HG03280 (cell line): ENCODE results near the gene GADD45A.

ENCODE experiments used
- ATAC-seq: cut with Tn5 transposase; IDR thresholded peaks from one replicate; pipeline ENCODE4 v1.9.1; 2021; ENCODE audit warnings: mild to moderate bottlenecking, moderate library complexity; ENCODE audit not compliant: unreplicated experiment

Gene GADD45A

GRCh38 chr1:67666636-67667035 is 18.4 kb upstream of the GADD45A start:
- no peak for ATAC-seq

DNA sequence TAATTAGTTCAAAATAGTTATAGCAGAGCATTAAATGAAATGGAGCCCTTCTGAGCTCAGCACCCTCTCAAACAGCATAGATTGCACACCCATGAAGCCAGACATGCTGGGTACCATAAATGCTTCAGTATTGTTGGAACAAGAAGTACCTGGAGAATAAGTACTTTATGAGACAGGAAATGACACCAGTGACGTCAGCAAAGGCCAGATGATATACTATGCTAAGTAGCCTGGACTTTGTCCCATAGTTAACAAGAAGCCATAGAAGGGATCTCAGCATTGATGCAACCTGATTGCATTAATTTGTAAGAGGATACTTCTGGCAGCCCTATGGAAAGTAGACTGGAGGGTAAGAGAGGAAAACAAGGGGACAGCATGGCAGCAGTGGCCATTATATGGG is 16.3 kb upstream of the GADD45A start:
- no peak for ATAC-seq

GRCh38 chr1:67672260-67672803 is 12.7 kb upstream of the GADD45A start:
- ATAC-seq, result no peak

- ATAC-seq, result no peak
Measured at GRCh38 chr1:67673468-67674201, 11.4 kb upstream of the GADD45A start.

DNA sequence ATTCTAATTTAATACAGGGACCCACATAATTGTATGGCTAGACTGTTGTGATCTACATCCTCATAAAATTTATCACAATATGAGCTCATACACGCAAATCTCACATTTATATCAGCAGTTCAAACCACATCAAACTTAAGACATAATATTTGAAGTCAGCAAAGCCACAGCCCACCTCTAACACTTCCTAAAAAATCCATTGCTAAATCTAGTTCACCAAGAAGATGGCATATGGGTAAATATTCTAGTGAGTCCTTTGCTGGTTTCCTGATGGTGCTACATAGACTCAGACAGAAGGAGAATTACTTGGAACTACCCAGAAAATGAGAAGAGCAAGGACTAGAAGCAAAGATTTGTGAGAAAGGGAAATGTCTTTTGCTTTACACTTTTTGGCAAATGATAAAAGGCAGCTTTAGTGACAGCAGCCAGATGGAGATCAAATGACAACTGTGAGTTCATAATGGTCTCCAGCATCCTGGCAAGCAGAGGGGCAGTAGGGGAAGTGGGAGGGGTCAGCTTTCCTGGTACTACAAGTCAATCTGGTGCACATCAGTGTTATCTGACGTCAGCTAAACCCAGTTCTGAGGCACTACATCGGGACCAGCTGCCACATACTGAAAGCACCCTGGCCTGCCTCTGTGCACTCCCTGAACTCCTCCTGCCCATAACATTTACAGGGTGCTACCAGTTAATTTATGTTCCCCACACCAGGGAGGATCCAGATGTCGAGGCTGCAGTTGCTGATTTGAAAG is 10.6 kb upstream of the GADD45A start:
- ATAC-seq, result no peak

DNA sequence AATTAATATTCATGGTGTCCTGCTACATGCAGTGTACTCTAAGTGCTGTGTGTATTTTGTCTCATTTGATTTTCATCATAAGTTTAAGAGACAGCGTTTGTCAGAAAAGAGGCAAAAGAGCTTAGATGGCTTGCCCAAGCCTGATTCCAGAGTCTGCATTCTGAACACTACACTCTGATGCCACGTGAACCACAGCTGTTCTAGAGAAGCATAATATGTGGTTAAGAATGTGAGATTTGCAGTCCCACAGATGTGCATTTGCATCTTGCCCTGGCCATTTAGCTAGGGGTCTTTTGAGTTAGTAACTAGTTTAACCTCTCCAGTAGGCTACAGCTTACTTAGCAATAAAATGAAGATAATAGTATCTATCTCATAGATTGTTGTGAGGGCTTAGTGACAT is 9.2 kb upstream of the GADD45A start:
- peak; percentile 77 for ATAC-seq

DNA sequence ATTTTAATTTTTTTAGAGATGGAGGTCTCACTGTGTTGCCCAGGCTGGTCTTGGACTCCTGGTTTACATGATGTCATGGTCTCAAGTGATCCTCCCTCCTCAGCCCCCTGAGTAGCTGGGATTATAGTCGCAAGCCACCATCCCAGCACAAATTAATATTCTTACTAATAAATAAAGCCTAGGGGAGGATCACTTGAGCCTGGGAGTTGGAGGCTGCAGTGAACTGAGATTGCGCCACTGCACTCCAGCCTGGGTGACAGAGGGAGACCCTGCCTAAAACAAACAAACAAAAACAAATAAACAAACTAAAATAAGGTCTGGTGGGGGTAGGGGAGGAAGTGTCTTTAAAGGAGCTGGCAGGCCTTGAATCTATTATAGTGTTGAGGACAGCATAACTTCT is 8.7 kb upstream of the GADD45A start:
- ATAC-seq, result no peak

DNA sequence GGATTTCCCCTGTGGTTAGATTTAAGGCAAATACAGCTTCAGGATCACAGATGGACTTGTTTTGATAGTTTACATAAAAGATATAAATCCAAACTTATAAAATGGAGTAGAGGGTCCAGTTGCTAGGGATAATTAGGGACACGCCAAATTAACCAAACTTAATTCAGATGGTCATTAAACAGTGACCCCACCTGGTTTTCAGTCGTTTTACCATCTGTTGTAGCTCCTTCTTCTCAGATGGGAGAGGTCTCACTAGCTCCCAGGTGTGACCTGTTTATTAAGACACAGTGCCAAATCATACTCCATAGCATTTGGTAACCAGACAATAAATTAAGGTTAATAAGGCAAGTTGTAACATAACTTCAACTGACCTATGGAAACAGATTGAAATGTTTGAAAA is 8.1 kb upstream of the GADD45A start:
- no peak for ATAC-seq

DNA sequence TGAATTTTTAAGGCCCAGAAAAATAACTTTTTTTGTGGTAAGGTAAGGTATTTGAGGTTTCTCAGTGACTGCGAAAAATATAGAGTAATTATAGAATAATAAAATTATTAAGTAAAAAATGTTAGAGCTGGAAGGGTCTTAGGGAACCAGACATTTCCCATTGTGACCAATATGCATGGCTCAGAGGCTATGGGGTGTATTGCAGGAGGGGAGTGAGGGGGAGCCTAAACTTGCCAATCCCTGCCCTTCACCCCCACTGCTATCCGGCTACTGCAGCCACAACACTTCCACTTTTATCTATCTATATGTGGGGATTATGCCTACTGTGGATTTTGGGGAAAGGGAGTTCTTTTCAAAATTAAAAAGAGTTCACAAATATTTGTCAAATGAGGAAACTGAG is 7.6 kb upstream of the GADD45A start:
- no peak for ATAC-seq

DNA sequence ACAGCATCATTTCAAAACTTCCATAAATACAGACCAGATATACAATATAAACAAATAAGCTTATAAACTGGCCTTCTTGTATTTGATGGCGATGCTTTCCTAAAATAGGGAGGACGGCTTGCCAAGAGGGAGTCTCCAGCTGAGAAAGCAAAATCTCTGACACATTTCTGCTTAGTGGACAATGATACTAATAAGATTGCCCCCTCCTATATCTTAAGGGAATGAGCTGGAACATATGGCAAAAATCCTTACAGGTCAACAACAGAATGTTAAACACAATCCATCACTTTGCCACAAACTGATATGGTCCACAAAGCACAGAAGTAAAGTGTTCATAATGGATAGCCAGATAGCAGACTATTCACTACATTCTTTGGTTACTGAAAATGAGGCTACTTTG is 7.1 kb upstream of the GADD45A start:
- ATAC-seq, result no peak

DNA sequence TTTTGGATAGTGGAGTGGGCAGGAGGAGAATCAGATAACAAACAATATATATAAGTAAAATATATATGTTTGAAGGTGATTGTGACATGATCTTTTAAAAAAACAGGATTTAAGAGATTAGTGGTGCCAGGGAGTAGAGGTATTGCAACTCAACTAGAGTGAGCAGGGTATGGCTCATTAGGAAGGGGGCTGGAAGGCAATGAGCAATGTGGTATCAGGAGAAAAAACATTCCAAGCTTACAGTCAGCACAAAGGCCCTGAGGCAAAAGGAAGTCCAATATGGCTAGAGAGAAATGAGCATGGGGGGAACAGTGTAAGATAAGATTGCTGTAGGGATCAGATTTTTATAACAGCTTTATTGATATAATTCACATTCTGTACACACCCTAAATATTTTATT is 5.3 kb upstream of the GADD45A start:
- no peak for ATAC-seq

DNA sequence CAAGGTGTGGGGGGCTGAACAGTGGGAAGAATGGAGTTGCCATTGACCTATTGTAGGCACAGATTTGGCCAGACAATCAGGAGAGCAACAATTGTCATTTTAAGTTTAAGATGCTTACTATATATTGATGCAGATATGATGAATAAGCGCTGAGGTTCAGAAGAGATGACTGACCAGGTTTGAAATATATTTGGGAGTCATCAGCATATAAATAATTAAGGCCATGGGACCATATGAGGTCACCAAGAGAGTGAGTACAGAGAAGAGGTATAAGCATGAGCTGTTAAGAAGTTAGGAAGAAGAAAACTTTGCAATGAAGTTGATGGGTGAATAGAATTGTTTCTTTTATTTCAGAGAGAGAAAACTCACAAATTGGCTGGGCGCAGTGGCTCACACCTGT is 4.5 kb upstream of the GADD45A start:
- ATAC-seq, result no peak

GRCh38 chr1:67682659-67683197 is 2.3 kb upstream of the GADD45A start:
- no peak for ATAC-seq

GRCh38 chr1:67683316-67683715 is 1.7 kb upstream of the GADD45A start:
- ATAC-seq, result no peak

DNA sequence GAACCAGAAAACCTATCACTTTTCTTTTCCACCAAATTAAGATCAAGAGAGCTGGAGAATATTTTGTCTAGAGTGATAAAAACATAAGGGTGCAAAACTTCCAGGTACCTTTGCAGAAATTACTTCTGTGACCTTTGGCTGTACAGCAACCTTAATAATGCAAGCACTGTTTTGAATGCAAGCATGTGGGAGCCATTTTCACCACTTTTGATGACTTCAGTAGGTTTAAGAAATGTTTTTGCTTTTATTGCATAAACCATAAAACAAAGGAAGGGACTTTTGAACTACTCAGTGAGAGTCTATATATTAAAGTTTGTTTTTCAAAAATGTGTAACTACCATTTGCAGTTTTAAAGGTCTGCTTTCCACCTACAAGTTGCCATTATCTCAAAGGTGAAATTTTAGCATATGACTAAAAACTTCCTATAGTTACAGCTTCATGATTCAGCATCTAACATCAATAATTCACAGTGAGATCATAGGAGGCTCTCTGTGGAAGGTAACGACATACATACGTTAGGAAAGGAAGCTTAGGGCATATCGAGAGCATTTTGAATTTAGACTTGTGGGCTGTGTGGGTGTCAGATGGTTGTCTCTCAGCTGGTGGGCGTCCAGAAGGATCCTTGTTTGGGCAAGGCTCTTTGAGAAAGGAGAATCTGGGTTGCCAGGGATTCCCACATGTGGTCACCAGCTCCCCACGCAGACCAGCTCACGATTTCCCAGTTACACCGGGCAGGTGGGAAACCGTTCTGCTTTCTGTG is 1.1 kb upstream of the GADD45A start:
- no peak for ATAC-seq

DNA sequence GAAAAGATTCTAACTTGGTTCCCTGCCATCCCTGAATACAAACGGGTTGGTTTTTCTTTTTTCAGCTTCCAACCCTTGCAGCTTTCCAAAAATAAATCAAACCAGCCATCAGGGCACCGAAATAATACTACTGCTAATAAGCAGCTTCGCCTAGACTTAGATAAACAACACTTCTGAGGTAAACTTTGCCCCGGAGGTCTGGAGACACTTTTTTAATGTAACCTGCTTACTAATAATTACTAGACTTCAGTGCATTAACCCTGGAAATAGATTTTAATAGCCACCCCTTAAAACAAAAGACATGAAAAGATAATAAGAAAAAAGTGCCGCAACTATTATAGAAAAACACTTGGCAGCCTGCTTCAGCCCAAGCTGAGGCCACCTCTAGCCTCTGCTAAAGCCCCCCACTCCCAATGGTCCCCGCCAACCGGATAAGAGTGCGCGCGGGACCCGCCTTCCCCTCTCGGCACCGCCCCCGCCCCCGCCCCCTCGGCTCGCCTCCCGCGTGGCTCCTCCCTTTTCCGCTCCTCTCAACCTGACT is 405 bp upstream of the GADD45A start:
- ATAC-seq, result no peak

DNA sequence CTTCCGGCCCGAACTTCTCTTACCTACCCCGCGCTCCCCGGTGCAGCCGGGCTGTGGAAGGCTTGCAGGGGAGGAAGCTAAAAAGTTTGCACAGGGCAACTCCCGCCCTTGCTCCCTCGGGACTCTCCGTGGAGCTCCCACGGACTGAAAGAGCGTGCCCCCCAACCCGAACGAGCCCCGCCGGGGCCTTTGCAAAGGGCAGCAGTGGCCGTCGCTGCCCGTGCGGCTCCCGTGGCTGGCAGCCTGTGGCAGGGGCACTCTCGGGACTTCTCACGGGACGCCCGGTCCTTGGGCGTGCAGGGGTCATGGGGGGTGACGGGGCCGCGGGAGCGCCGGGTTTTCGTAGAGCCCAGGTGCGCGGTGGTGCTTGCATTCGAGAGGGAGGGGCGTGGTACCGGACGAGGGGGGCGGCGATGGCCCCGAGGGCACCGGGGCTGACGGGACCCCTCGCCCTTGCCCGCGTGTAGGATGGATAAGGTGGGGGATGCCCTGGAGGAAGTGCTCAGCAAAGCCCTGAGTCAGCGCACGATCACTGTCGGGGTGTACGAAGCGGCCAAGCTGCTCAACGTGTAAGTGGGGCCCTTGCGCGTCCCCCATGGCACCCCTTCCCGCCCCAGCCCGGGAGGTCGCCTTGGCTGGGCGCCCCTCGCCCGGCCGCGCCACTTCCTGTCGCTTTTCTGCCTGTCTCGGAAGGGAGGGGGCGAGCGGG is 711 bp downstream of the GADD45A start:
- ATAC-seq, result peak; percentile 13

GRCh38 chr1:67686267-67687197 is 1.5 kb downstream of the GADD45A start:
- peak; percentile 17 for ATAC-seq

GRCh38 chr1:67687198-67687545 is 2.2 kb downstream of the GADD45A start:
- no peak for ATAC-seq
